HG02970 (cell line): ENCODE results near the gene CCDC88C.

Experiments used
- ATAC-seq: cut with Tn5 transposase; IDR thresholded peaks from one replicate; pipeline ENCODE4 v1.9.1; 2021; ENCODE audit warnings: mild to moderate bottlenecking, moderate library complexity, moderate number of reproducible peaks; ENCODE audit not compliant: unreplicated experiment, low FRiP score

CCDC88C gene

DNA sequence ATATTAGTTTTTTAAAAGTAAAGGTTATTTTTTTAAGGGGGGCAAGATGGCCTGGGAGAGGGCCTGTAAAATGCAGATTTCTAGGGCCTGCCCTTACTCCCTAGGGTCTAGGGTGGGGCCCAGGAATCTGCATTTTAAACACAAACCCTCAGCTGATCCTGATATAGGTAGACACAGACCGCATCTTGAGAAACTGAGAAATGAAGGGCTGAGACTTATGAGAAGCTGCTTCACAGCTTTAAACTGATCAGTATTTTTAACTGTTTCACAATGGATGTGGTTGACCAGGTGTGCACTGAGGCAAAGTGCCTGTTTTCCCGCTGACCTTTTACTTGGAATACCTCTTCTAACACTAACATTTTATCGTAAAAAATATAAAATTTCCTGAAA lies 84.0 kb downstream of the CCDC88C start:
- ATAC-seq, result no peak

- ATAC-seq, result no peak
These were observed 84.5 kb downstream of the CCDC88C start for GRCh38 chr14:91332986-91333649.

DNA sequence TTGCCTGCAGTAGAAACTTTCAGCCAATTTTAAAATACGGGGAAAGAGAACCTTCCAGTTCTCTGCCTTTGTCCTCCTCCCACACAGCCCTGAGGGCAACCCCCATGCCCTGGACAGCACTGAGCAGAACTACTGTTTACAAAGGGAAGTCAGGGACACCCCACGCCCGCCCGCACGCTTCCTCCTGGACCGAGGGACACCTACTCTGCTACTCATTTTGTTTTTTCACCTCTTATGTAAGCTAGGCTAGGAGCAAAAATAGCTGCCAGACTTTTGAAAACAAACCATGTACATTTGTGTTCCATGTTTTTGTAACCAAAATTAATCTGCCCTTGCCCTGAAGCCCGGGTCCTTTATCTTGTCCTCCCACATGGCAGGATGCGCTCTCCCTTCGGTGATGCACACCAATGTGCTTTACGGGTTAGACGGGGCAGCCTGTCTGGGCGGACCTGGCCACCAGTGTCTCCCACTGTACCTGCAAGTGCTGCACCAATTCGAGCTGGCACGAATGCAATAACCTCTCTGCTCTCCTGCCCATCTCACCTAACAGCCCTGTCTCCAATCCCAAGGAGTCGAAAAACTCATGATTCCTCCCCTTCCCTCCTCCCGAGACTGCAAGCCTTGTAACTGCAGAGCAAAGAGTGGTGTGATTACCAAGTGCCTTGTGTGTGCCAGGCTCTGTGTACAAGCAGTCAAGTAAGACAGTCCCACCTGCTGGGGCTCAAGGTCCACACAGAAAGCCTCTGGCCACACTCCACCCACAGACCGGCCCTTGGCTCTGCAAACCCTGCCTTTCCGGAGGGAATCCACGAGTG lies 85.2 kb downstream of the CCDC88C start:
- no peak for ATAC-seq

GRCh38 chr14:91331721-91332120 lies 85.9 kb downstream of the CCDC88C start:
- no peak for ATAC-seq

DNA sequence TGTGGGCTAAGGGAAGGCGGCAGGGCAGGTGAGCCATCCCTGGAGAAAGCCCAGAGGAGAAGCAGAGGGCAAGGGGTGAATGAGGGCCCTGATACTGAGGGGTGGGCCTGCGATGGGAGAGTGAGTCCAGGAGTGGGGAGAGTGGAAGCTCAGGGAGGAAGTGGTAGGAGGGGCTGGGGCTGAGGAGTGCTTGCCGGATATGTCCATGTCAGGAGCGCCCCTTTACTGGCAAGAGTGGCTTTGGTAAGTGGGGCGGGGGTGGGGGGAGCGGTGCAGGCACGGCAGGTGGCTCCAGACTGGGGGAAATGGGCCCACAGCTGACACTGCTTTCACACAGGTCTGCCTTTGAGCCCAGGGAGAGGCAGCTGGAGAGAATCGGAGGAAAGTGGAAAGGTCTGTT lies 86.8 kb downstream of the CCDC88C start:
- no peak for ATAC-seq

- no peak for ATAC-seq
These were observed 87.4 kb downstream of the CCDC88C start for GRCh38 chr14:91330096-91330696.

DNA sequence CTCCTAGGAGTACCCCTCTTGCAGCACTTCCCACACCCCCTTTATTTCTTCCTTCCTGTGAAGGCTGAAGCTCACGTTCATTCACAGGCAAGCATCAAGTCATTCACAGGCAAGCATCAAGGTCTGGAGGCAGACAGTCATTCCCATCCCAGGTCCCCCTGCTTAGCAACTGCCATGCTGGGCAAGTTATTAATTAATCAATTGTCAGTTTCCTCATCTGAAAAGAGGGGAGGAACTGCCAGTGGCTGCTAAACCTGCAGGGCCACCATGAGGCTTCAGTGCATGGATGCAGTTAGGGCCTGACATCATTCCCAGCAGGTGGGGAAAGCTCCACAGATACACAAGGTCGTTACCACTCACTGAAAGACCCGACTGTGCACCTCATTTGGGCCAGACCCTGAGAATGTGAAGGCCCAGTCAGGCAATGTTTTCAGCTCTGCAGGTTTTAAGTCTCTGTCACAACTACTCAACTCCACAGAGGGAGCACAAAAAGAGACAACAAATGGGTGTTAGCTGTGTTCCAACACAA lies 88.1 kb downstream of the CCDC88C start:
- no peak for ATAC-seq

DNA sequence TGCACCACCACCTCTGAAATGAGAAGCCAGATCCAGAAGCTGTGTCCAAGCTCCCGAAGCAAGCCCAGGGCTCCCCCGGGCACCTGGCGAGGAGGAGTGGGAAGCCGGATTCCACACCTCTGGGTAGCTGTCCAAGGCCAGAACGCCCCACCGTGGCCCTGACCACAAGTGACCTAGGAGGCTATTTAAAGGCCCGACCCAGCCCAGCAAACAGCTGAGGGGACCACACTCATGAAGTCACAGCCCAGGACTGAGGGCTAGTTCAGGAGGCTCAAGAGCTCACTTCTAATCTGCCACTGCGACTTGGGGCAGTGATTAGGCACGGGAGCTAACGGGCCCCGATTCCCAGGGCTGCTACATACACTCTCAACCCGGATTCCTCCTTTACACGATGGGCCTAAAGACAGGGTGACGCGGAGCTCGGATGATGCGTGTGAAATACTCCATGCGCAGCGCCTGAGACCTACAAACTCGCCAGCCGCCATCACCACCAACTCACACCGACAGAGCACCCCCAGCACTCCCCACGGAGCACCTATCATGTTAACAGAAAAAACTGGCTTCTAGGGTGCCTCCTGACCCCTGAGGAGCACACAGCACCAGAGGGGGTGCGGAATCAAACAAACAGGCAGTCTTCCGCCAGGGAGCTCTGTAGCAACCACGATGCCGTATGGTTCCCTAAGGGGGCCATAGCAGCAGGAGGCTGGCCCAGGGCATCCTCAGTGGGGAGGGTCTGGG lies 89.1 kb downstream of the CCDC88C start:
- no peak for ATAC-seq

DNA sequence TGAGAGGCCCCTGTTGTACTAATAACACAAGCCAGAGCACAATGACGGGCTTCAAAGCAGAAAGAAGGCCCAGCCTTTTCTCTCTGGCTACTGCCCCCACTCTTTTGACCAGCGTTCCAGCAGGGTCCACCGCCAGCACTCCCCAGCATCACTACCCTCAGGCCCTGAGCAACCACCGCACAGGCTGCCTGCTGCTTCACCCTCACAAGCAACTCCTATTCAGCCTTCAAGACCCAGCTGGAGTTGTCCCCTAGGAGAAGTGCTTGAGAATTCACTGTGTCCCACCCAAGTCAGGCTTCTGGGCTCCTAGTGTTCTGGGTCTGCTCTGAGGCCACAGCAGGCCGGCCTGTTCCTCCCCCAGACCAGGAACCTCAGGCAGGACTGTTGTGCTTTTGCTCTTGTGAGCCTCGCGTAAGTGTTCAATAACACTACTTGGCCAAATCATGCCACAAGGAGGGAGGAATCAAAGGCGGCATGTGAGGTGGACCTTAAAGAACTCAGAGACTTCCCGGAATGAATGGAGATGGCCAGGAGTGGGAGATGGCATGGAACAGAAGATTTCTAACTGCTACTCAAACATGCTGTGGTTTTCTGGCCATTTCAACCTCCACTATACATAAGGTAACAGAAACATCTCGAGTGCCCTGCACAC lies 89.8 kb downstream of the CCDC88C start:
- ATAC-seq, result no peak

DNA sequence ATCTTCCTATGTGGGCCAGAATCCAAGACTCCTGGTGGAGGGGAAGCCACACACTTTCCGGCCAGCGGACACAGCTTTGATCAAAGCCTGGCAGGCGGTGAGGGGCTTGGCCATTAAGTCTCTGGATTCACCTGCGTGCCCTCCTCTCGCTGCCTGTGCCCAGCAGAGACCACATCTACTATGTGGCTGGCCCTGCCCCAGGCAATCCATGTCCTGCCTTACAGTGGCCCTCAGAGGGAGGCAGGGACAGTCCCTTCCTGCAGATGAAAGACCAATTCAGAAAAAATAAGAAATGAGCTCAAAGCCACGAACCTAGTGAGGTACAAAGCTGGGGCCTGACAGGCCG lies 90.4 kb downstream of the CCDC88C start:
- ATAC-seq, result no peak

GRCh38 chr14:91326514-91327249 lies 90.9 kb downstream of the CCDC88C start:
- no peak for ATAC-seq

GRCh38 chr14:91324606-91325575 lies 92.7 kb downstream of the CCDC88C start:
- no peak for ATAC-seq

GRCh38 chr14:91323671-91324605 lies 93.7 kb downstream of the CCDC88C start:
- peak; percentile 66 for ATAC-seq

GRCh38 chr14:91323031-91323430 lies 94.6 kb downstream of the CCDC88C start:
- no peak for ATAC-seq

DNA sequence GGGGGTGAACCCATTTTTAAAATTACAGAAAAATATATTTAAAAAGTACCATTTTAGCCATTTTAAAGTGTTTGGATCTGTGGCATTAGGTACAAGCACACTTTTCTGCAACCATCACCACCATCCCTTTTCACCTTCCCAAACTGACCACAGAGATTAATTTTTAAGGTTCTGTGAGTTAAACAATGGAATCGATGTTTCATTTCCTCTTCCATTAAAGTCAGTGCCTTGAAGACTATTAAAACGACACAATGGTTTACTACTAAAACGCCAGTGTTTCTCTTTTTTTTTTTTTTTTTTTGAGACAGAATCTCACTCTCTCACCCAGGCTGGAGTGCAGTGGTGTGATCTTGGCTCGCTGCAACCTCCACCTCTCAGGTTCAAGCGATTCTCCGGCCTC lies 95.0 kb downstream of the CCDC88C start:
- no peak for ATAC-seq

DNA sequence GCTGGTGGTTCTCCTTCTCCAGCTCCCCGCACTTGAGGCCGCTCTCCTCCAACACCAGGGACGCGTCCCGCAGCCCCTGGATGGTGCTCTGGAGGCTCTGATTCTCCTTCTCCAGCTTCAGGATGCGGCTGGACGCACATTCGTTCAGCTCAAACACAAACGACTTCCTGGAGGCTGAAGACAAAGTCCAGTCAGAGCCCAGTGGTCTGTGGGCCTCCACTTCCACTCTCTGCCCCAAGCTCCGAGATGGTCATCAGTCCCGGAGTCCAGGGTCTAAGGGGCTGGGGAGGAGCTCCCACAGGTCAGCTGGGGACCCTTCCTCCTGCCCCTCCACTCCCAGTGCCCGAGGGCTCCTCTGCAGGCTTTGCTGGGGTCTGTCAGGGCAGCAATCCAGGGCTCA lies 96.5 kb downstream of the CCDC88C start:
- ATAC-seq, result no peak

- ATAC-seq, result no peak
These were observed 97.4 kb downstream of the CCDC88C start for GRCh38 chr14:91320266-91320665.
